ENCODE results near the gene ITGBL1. TPM values are rescaled to one million over a fixed set of nuclear protein-coding genes. Genes with fewer than 3 reads are reported as not detected.

The ITGBL1 gene
- total RNA-seq, 1 experiment from 2014 or later = not detected

GRCh38 chr13:101465877-101466276 is 13.4 kb downstream of the ITGBL1 start:
- Histone ChIP-seq H3K9me3 (no peaks in the 10 kb centered on the region), H3K4me3 (ENCODE audit: low read depth, low read length) (no peak overlapping the region), H3K36me3 (ENCODE audit: control insufficient read depth, insufficient read depth, low read length) (no peaks in the 10 kb centered on the region), H3K4me1 (no peaks in the 10 kb centered on the region), H3K27me3 (replicated peaks; ENCODE audit: control insufficient read depth, insufficient read depth, low read length) (no peaks in the 10 kb centered on the region)
- H3K36me3 Mint-ChIP-seq (ENCODE audit: insufficient read depth, unreplicated experiment) = no peaks in the 10 kb centered on the region
- intact Hi-C loops (cut with micrococcal nuclease; ENCODE audit: unreplicated experiment) = no loop called here
- H3K4me1 Mint-ChIP-seq (ENCODE audit: low read depth, unreplicated experiment) = no peaks in the 10 kb centered on the region
- H3K27me3 Mint-ChIP-seq (ENCODE audit: insufficient read depth, unreplicated experiment) = peaks cover 11% of the 10 kb centered on the region
- no peak for DNase-seq
- no peak overlapping the region for H3K27ac Mint-ChIP-seq (ENCODE audit: unreplicated experiment)
- no TSS peak for BruUV-seq (replicated peaks)
- POLR2A ChIA-PET = no interaction called here
- no peaks in the 10 kb centered on the region for H3K9me3 Mint-ChIP-seq (ENCODE audit: unreplicated experiment)
- TF ChIP-seq CTCF (IDR thresholded peaks at IDR 0.05; ENCODE audit: insufficient read depth in 1 of 2, low read depth in 1 of 2, low read length in 1 of 2, severe bottlenecking in 1 of 2, unreplicated experiment in 1 of 2) = no peak
- CTCF ChIA-PET = no interaction called here
- H3K4me3 Mint-ChIP-seq (ENCODE audit: unreplicated experiment) = no peak overlapping the region

GRCh38 chr13:101467415-101467814 is 14.9 kb downstream of the ITGBL1 start:
- no peaks in the 10 kb centered on the region for H3K9me3 Mint-ChIP-seq (ENCODE audit: unreplicated experiment)
- no peaks in the 10 kb centered on the region for H3K4me1 Mint-ChIP-seq (ENCODE audit: low read depth, unreplicated experiment)
- Histone ChIP-seq H3K36me3 (ENCODE audit: control insufficient read depth, insufficient read depth, low read length) (no peaks in the 10 kb centered on the region), H3K9me3 (no peaks in the 10 kb centered on the region), H3K4me3 (ENCODE audit: low read depth, low read length) (no peak overlapping the region), H3K27me3 (replicated peaks; ENCODE audit: control insufficient read depth, insufficient read depth, low read length) (no peaks in the 10 kb centered on the region), H3K4me1 (no peaks in the 10 kb centered on the region)
- BruUV-seq (replicated peaks) = no TSS peak
- TF ChIP-seq CTCF (IDR thresholded peaks at IDR 0.05; ENCODE audit: insufficient read depth in 1 of 2, low read depth in 1 of 2, low read length in 1 of 2, severe bottlenecking in 1 of 2, unreplicated experiment in 1 of 2) = no peak
- no peaks in the 10 kb centered on the region for H3K36me3 Mint-ChIP-seq (ENCODE audit: insufficient read depth, unreplicated experiment)
- POLR2A ChIA-PET = no interaction called here
- no peak for DNase-seq
- CTCF ChIA-PET = no interaction called here
- intact Hi-C loops (cut with micrococcal nuclease; ENCODE audit: unreplicated experiment) = no loop called here
- H3K27ac Mint-ChIP-seq (ENCODE audit: unreplicated experiment) = no peak overlapping the region
- H3K4me3 Mint-ChIP-seq (ENCODE audit: unreplicated experiment) = no peak overlapping the region
- peaks cover 11% of the 10 kb centered on the region for H3K27me3 Mint-ChIP-seq (ENCODE audit: insufficient read depth, unreplicated experiment)

- Mint-ChIP-seq H3K27ac (ENCODE audit: unreplicated experiment) (no peak overlapping the region), H3K9me3 (ENCODE audit: unreplicated experiment) (no peaks in the 10 kb centered on the region), H3K36me3 (ENCODE audit: insufficient read depth, unreplicated experiment) (no peaks in the 10 kb centered on the region), H3K27me3 (ENCODE audit: insufficient read depth, unreplicated experiment) (peaks cover 5% of the 10 kb centered on the region), H3K4me1 (ENCODE audit: low read depth, unreplicated experiment) (no peaks in the 10 kb centered on the region), H3K4me3 (ENCODE audit: unreplicated experiment) (no peak overlapping the region)
- H3K36me3 ChIP-seq (ENCODE audit: control insufficient read depth, insufficient read depth, low read length) = no peaks in the 10 kb centered on the region
- no peak for TF ChIP-seq CTCF (IDR thresholded peaks at IDR 0.05; ENCODE audit: insufficient read depth in 1 of 2, low read depth in 1 of 2, low read length in 1 of 2, severe bottlenecking in 1 of 2, unreplicated experiment in 1 of 2)
- no peak for DNase-seq
- CTCF ChIA-PET = no interaction called here
- H3K4me3 ChIP-seq (ENCODE audit: low read depth, low read length) = no peak overlapping the region
- no peaks in the 10 kb centered on the region for H3K9me3 ChIP-seq
- POLR2A ChIA-PET = no interaction called here
- H3K27me3 ChIP-seq (replicated peaks; ENCODE audit: control insufficient read depth, insufficient read depth, low read length) = no peaks in the 10 kb centered on the region
- H3K4me1 ChIP-seq = no peaks in the 10 kb centered on the region
- no TSS peak for BruUV-seq (replicated peaks)
- intact Hi-C loops (cut with micrococcal nuclease; ENCODE audit: unreplicated experiment) = no loop called here
Observed at GRCh38 chr13:101473458-101473857, 21.0 kb downstream of the ITGBL1 start.

Measured in Caco-2 (cell line).